Activated naive CD8-positive, alpha-beta T cell treated with anti-CD3 and anti-CD28 coated beads, Interleukin-2, amount 50 U/mL, for 24 hours (primary cell): Measurements from ENCODE around the gene RAB11FIP4.
"Not testable (repeated sequence)": the region's sequence is repeated elsewhere in the genome, so short reads cannot be mapped to it uniquely, and the experiment has no call there.

ENCODE experiments used
- ATAC-seq: fragments of 150-1000 bp; cut with Tn5 transposase; one replicate; pipeline ENCODE4 v1.10.0; 2021
- DNase-seq: peaks from one replicate; pipeline ENCODE4 v3.0.0; 2021
- H3K27ac Mint-ChIP-seq: one replicate; pipeline ENCODE4 v1.8.0; 2021; ENCODE audit warnings: mild to moderate bottlenecking, mixed read lengths
- H3K27me3 Mint-ChIP-seq: one replicate; pipeline ENCODE4 v1.8.0; 2021; ENCODE audit warnings: mixed read lengths
- H3K36me3 Mint-ChIP-seq: one replicate; pipeline ENCODE4 v1.8.0; 2021; ENCODE audit warnings: low read depth, mixed read lengths
- H3K4me1 Mint-ChIP-seq: one replicate; pipeline ENCODE4 v1.8.0; 2021; ENCODE audit warnings: mixed read lengths
- H3K4me3 Mint-ChIP-seq: one replicate; pipeline ENCODE4 v1.8.0; 2021; ENCODE audit warnings: mild to moderate bottlenecking, moderate library complexity, mixed read lengths
- H3K9me3 Mint-ChIP-seq: one replicate; pipeline ENCODE4 v1.8.0; 2021; ENCODE audit warnings: mixed read lengths

The RAB11FIP4 gene, protein sequence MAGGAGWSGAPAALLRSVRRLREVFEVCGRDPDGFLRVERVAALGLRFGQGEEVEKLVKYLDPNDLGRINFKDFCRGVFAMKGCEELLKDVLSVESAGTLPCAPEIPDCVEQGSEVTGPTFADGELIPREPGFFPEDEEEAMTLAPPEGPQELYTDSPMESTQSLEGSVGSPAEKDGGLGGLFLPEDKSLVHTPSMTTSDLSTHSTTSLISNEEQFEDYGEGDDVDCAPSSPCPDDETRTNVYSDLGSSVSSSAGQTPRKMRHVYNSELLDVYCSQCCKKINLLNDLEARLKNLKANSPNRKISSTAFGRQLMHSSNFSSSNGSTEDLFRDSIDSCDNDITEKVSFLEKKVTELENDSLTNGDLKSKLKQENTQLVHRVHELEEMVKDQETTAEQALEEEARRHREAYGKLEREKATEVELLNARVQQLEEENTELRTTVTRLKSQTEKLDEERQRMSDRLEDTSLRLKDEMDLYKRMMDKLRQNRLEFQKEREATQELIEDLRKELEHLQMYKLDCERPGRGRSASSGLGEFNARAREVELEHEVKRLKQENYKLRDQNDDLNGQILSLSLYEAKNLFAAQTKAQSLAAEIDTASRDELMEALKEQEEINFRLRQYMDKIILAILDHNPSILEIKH

DNA sequence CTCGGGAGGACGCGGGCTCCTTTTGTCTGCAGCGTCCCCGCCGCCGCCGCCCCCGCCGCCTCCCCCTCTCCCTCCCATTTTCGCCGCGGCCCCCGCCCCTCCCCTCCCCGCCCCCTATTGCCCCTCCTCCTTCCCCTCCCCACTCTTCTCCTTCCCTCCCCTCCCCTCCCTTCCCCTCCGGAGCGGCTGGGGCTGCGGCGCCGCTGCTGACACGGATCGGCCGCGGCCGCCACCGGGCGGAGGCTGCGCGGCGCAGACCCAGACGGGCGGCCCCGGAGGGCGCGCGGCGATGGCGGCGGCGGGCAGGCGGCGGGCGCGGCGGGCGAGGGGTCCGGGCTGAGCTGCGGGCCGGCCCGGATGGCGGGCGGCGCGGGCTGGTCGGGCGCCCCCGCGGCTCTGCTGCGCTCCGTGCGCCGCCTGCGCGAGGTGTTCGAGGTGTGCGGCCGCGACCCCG lies at the start of gene RAB11FIP4:
RAB11FIP4 (plus strand) TSS at position 180 of the 454 bp plus-strand sequence; CDS start at position 358, 178 bp downstream.
- ATAC-seq (peak; percentile 53), DNase-seq (peak; percentile 16)
- no peaks in the 10 kb centered on the region for H3K36me3 Mint-ChIP-seq
- no peak within 1 kb of the TSS for H3K27ac Mint-ChIP-seq
- H3K27me3 Mint-ChIP-seq, result peaks cover 44% of the 10 kb centered on the region
- peak within 1 kb of the TSS; percentile 64 for H3K4me3 Mint-ChIP-seq
- no peaks in the 10 kb centered on the region for H3K9me3 Mint-ChIP-seq
- peaks cover 11% of the 10 kb centered on the region for H3K4me1 Mint-ChIP-seq

DNA sequence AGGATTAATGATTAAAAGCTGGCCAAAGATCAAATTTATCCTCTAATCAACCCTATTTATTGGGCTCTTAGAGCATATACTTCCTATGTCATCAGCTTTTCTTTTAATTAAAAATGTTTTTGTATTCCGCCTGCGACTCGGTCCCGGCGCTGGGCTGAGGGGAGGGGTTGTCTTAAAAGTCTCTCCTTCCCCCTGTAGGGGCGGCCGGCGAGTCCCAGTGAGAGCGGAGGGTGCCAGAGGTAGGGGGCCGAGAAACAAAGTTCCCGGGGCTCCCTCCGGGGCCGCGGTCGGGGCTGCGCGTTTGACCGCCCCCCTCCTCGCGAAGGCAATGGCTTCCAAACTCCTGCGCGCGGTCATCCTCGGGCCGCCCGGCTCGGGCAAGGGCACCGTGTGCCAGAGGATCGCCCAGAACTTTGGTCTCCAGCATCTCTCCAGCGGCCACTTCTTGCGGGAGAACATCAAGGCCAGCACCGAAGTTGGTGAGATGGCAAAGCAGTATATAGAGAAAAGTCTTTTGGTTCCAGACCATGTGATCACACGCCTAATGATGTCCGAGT lies 46.2 kb upstream of the RAB11FIP4 start:
- H3K4me1 Mint-ChIP-seq, DNase-seq, H3K4me3 Mint-ChIP-seq, ATAC-seq, H3K9me3 Mint-ChIP-seq, H3K27ac Mint-ChIP-seq, H3K27me3 Mint-ChIP-seq: not testable (repeated sequence)
- H3K36me3 Mint-ChIP-seq, result peaks cover 19% of the 10 kb centered on the region

DNA sequence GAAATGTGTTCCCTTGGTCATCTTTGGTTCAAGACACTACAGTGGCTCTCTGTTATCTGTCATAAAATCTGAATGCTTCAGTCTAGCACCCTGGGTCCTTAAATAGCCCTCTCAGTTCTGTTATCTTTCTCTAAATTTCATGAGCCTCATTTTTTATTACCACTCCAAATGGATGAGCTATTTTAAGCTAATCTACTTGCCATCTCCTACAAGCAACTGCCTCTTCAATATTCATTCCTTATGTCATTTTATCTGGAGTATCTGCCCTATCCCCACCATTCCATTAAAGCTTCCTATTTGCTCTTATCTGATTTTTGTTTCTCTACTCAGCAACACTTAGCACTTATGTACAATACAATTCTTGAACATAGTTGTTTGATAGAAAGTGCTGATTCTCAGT lies 42.0 kb upstream of the RAB11FIP4 start:
- Mint-ChIP-seq H3K9me3 (no peaks in the 10 kb centered on the region), H3K4me3 (no peak overlapping the region), H3K27me3 (no peaks in the 10 kb centered on the region), H3K4me1 (no peaks in the 10 kb centered on the region), H3K36me3 (peaks cover 18% of the 10 kb centered on the region), H3K27ac (no peak overlapping the region)
- DNase-seq, result no peak
- ATAC-seq, result no peak

DNA sequence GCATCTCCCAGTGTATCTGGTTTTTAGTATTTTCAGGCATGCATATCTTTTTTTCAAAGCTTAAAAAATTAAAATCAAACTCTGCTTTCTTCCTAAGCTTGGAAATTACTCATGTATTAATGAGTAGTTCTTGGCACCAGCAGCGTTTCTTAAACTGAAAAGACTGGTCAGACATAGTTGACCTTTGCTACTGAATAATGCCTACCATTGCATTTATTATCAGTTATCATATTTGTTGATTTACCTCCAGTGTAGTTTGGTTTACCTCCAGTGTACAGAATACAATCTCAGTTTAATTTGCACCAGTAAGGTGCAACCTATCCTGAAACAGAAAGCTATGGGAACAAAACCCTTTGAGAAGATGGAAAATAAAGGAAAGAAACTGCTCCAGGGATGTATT lies 35.5 kb upstream of the RAB11FIP4 start:
- no peak overlapping the region for H3K4me3 Mint-ChIP-seq
- ATAC-seq, result no peak
- H3K9me3 Mint-ChIP-seq, result no peaks in the 10 kb centered on the region
- H3K4me1 Mint-ChIP-seq, result no peaks in the 10 kb centered on the region
- no peaks in the 10 kb centered on the region for H3K27me3 Mint-ChIP-seq
- no peak overlapping the region for H3K27ac Mint-ChIP-seq
- DNase-seq, result no peak
- H3K36me3 Mint-ChIP-seq, result peaks cover 21% of the 10 kb centered on the region

DNA sequence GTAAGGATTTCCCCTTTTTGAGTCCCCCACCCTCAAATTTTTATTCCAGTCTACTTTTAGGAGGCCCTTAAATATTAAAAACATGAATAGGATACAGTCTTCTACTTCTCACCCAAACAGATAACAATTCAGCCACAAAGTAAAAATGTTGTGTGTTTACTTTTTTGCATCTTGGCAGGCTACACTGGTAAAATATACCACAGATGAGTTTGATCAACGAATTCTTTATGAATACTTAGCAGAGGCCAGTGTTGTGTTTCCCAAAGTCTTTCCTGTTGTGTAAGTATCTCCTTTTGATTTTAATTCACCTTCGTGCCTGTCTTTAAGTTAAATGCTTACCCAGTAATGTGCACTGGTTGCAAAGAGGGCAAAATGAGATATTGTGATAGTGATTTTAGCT lies 34.4 kb upstream of the RAB11FIP4 start:
- ATAC-seq (no peak), DNase-seq (no peak)
- no peaks in the 10 kb centered on the region for H3K9me3 Mint-ChIP-seq
- H3K4me1 Mint-ChIP-seq, result no peaks in the 10 kb centered on the region
- no peak overlapping the region for H3K27ac Mint-ChIP-seq
- peaks cover 24% of the 10 kb centered on the region for H3K36me3 Mint-ChIP-seq
- no peaks in the 10 kb centered on the region for H3K27me3 Mint-ChIP-seq
- H3K4me3 Mint-ChIP-seq, result no peak overlapping the region

DNA sequence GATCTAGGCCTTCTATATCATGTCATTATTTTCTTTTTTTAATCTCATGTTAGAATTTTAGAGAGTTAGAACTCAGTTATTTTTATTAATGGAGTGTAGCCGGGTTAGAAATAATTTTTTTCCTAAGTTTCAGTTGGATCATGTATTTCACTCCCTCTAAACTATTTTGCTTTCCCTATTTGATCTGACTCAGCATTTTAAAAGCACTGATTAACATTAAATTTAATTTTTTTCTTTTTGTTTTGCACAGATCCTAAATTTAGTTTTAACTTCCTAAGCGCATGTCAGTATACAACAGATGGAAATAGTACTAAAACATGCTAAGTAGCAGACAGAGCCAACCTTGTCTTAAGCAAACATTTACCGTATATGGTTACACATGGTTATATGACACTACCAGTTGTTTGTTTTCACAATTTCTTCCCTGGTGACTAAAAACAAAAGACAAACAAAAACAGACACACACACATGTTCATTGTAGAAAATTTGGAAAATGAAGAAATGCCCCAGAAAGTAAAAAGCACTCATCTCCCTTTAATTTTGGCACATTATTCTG lies 33.6 kb upstream of the RAB11FIP4 start:
- Mint-ChIP-seq H3K27ac (no peak overlapping the region), H3K27me3 (no peaks in the 10 kb centered on the region), H3K9me3 (no peaks in the 10 kb centered on the region), H3K4me3 (no peak overlapping the region), H3K36me3 (peaks cover 21% of the 10 kb centered on the region), H3K4me1 (no peaks in the 10 kb centered on the region)
- no peak for DNase-seq
- ATAC-seq, result no peak

DNA sequence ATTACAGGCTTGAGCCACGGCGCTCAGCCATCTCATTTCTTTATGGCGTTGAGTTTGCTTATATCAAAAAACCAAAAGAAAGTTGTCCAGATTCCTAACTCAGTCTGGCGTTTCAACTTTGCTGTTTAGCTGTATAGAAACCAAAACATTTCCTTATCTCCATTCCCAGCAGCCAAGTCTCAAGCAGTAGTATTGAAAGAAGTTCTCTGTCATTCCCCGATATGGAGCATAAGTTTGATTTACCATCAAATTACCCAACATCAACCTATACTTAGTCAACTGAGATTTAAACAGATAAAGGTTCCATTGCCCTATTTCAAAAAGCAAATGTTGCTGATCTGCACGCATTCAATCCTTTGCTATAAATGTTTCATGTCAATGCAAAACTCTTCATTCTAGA lies 27.5 kb upstream of the RAB11FIP4 start:
- Mint-ChIP-seq H3K27ac (no peak overlapping the region), H3K9me3 (no peaks in the 10 kb centered on the region), H3K36me3 (peaks cover 7% of the 10 kb centered on the region), H3K4me1 (no peaks in the 10 kb centered on the region), H3K27me3 (no peaks in the 10 kb centered on the region), H3K4me3 (no peak overlapping the region)
- DNase-seq (no peak), ATAC-seq (no peak)

DNA sequence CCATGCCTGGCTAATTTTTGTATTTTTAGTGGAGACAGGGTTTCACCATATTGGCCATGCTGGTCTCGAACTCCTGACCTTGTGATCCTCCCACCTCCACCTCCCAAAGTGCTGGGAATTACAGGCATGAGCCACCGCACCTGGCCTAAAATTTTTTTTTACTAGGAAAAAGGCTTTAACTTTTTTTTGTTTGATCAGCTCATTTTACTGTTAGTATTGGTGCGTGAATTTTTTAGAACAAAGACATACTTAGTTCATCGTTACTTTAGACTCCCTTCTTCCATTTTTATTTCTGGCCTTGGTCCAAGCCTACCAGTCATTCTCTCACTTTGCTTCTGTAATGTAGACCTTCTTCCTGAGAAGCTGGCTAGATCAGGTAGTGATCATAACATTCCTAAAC lies 25.4 kb upstream of the RAB11FIP4 start:
- DNase-seq (no peak), ATAC-seq (no peak)
- Mint-ChIP-seq H3K27me3 (no peaks in the 10 kb centered on the region), H3K36me3 (peaks cover 1% of the 10 kb centered on the region), H3K9me3 (no peaks in the 10 kb centered on the region), H3K4me1 (peaks cover 5% of the 10 kb centered on the region), H3K27ac (no peak overlapping the region), H3K4me3 (no peak overlapping the region)

DNA sequence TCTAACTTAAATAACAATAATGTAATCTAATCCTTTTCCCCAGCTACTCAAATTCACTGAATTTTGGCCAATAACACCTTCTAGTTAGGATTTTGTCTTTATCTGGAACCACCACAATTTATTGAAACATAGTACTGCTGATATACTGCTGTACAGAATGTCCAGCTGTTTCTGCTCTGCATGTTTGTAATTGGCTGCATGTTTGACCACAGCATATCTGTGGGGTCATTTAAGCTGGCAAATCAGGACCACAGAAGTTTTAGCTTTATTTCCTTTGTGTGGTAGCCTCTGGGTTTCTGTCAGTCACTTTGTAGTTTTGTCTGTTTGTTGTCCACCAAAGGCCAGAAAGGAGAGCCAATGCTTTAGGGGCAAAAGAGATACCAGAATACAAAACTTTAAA lies 22.2 kb upstream of the RAB11FIP4 start:
- ATAC-seq (no peak), DNase-seq (no peak)
- no peak overlapping the region for H3K4me3 Mint-ChIP-seq
- peaks cover 15% of the 10 kb centered on the region for H3K4me1 Mint-ChIP-seq
- H3K36me3 Mint-ChIP-seq, result no peaks in the 10 kb centered on the region
- H3K9me3 Mint-ChIP-seq, result no peaks in the 10 kb centered on the region
- H3K27me3 Mint-ChIP-seq, result no peaks in the 10 kb centered on the region
- H3K27ac Mint-ChIP-seq, result no peak overlapping the region

DNA sequence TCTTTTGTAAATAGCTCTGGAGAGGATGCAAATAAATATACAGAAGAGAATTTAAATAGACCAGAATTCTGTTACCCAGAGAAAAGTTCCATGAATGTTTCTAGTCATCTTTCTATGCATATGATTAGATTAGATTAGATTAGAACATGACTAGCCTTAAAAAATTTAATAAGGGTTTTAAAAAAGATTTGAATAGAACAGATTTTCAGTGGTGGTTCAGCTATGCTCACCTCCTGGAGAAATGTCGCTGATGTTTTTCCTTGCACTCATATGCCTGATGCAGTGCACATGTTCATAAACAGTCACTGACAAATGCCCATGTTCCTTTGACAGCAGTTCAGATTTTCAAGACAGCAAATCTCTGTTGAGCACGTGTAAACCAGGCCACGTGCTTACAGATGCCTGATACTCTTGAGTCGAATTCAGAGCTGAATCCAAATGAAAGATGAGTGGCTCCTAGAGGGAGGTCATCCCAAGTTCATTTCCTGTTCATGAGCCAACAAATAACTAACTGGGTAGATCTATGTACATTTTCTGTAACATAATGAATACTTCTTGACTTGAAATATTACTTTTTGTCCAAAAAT lies 19.9 kb upstream of the RAB11FIP4 start:
- H3K4me1 Mint-ChIP-seq, result peaks cover 15% of the 10 kb centered on the region
- no peak overlapping the region for H3K27ac Mint-ChIP-seq
- no peaks in the 10 kb centered on the region for H3K9me3 Mint-ChIP-seq
- no peak overlapping the region for H3K4me3 Mint-ChIP-seq
- H3K27me3 Mint-ChIP-seq, result no peaks in the 10 kb centered on the region
- DNase-seq, result no peak
- peaks cover 1% of the 10 kb centered on the region for H3K36me3 Mint-ChIP-seq
- no peak for ATAC-seq

DNA sequence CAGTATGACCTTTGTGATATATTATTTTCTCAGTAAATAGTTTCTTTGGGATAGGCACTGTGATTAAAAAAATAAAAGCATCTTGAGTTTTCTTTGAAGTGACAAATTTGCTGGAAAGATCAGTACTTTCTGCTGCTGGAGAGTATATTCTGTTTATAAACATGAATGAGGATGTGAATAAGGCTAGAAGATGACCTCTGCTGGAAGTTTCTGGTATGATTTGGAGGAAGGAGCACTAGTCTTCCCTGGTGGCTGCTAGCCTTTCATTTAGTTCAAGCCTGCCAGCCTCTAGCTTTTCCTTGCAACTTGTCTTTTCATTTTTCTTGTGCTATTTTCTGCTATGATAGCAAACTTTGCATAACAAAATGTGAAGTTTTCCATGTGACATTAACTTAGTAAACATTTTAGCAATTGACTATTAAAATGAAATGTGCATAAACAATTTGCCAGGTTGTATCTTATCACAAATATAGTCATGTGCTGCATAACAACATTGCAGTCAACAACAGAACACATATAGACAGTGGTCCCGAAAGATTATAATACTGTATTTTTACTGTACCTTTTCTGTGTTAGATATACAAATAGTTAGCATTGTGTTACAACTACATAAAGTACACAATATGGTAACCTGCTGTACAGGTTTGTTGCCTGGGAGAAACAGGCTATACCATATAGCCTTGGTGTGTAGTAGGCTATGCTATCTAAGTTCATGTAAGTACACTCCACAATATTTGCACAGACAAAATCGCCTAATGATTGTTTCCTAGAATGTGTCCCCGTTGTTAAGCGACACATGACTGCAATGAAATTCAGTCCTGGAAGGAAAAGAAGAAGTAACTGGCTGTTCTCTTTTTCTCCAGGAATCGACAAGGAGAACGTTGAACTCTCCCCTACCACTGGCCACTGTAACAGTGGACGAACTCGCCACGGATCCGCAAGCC lies 18.1 kb upstream of the RAB11FIP4 start:
- Mint-ChIP-seq H3K4me1 (peaks cover 15% of the 10 kb centered on the region), H3K27me3 (no peaks in the 10 kb centered on the region), H3K4me3 (no peak overlapping the region), H3K9me3 (no peaks in the 10 kb centered on the region), H3K27ac (no peak overlapping the region), H3K36me3 (peaks cover 4% of the 10 kb centered on the region)
- ATAC-seq, result peak; percentile 46
- no peak for DNase-seq

DNA sequence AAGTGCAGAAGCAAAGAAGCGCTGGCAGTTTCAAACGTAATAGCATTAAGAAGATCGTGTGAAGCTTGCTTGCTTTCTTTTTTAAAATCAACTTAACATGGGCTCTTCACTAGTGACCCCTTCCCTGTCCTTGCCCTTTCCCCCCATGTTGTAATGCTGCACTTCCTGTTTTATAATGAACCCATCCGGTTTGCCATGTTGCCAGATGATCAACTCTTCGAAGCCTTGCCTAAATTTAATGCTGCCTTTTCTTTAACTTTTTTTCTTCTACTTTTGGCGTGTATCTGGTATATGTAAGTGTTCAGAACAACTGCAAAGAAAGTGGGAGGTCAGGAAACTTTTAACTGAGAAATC lies 17.4 kb upstream of the RAB11FIP4 start:
- ATAC-seq (no peak), DNase-seq (no peak)
- Mint-ChIP-seq H3K27ac (no peak overlapping the region), H3K4me1 (peaks cover 15% of the 10 kb centered on the region), H3K4me3 (no peak overlapping the region), H3K27me3 (no peaks in the 10 kb centered on the region), H3K36me3 (peaks cover 4% of the 10 kb centered on the region), H3K9me3 (no peaks in the 10 kb centered on the region)

DNA sequence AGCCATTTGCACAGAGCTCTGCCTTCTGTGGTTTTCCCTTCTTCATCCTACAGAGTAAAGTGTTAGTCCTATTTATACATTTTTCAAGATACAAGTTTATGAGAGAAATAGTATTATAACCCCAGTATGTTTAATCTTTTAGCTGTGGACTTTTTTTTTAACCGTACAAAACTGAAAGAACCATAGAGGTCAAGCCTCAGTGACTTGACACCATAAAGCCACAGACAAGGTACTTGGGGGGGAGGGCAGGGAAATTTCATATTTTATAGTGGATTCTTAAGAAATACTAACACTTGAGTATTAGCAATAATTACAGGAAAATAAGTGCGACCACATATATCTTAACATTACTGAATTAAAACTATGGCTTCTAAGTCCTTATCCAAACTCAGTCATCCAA lies 17.0 kb upstream of the RAB11FIP4 start:
- H3K4me1 Mint-ChIP-seq, result peaks cover 15% of the 10 kb centered on the region
- no peaks in the 10 kb centered on the region for H3K27me3 Mint-ChIP-seq
- H3K27ac Mint-ChIP-seq, result no peak overlapping the region
- ATAC-seq (no peak), DNase-seq (no peak)
- H3K36me3 Mint-ChIP-seq, result peaks cover 4% of the 10 kb centered on the region
- no peak overlapping the region for H3K4me3 Mint-ChIP-seq
- no peaks in the 10 kb centered on the region for H3K9me3 Mint-ChIP-seq

DNA sequence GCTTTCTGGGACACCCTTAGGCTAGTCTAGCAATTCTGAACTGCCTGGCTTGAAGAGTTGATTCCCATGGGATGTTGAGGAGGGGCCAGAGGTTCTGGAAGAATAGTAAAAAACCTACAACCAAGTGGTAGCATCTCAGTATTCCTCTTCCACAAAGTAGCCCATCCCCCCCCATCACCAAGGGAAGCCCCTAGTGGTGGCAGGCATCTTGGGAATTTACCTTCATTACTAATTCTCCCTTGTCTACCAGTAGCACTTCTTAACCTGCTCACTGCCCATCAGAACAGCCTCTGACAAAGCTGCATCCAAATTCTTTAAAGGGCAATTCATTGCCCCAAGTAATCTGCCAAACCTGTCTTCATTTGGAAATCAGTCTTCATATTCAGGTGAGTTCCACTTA lies 12.8 kb upstream of the RAB11FIP4 start:
- no peaks in the 10 kb centered on the region for H3K9me3 Mint-ChIP-seq
- no peak overlapping the region for H3K4me3 Mint-ChIP-seq
- no peak overlapping the region for H3K27ac Mint-ChIP-seq
- ATAC-seq (no peak), DNase-seq (no peak)
- no peaks in the 10 kb centered on the region for H3K27me3 Mint-ChIP-seq
- H3K4me1 Mint-ChIP-seq, result no peaks in the 10 kb centered on the region
- H3K36me3 Mint-ChIP-seq, result peaks cover 4% of the 10 kb centered on the region
